ENCODE measurements around the gene CBFB.

DNA sequence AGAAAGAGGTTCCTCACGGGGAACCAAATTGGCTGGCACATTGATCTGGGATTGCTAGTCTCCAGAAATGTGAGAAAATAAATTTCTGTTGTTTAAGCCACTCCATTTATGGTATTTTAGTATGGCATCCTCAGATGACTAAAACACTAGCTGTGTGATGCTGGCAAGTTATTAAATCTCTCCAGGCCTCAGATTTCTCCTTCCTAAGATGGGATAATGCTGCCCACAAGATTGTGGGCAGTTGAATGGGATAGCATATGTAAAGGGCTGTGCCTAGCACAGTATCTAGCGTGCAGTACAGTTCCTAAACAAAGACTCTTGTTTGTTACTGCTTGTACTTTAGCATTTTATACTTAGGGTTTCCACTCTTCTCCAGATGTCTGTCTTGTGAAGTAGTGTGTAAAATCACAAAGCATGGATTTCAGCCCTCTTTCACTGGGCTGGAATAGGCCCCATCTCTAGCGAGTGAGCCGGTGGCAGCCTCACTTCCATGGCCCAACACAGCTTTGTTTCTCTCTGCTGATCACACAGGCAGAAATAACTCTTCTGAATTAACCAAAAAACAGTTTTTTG, 42.6 kb downstream of the CBFB start:
- TF ChIP-seq EZH2 (IDR thresholded peaks at IDR 0.05; ENCODE audit: insufficient read depth, poor library complexity, severe bottlenecking) (no peak), EZH2phosphoT487 (IDR thresholded peaks at IDR 0.05; ENCODE audit: insufficient read depth, low read depth) (no peak)
